Measurements from ENCODE around the gene SYTL5.

Gene SYTL5

GRCh38 chrX:38082309-38082708 is 76.0 kb downstream of the SYTL5 start:
- Histone ChIP-seq H3K4me3 (replicated peaks; ENCODE audit: insufficient read depth, low read length) (no peak overlapping the region), H3K27ac (replicated peaks) (no peak overlapping the region), H3K27me3 (ENCODE audit: insufficient read depth, poor library complexity, severe bottlenecking) (peaks cover 2% of the 10 kb centered on the region)
- DNase-seq (ENCODE audit: low read depth in 1 of 2, low spot score in 1 of 2) = no peak
- no peak for TF ChIP-seq CTCF (IDR thresholded peaks at IDR 0.05; ENCODE audit: insufficient read depth, low read length)
- no peak for TF ChIP-seq SPI1 (IDR thresholded peaks at IDR 0.05; ENCODE audit: borderline replicate concordance, low read depth)
- TF ChIP-seq GABPA (IDR thresholded peaks at IDR 0.05; ENCODE audit: low read depth) = no peak
- TF ChIP-seq, protein P1, sequence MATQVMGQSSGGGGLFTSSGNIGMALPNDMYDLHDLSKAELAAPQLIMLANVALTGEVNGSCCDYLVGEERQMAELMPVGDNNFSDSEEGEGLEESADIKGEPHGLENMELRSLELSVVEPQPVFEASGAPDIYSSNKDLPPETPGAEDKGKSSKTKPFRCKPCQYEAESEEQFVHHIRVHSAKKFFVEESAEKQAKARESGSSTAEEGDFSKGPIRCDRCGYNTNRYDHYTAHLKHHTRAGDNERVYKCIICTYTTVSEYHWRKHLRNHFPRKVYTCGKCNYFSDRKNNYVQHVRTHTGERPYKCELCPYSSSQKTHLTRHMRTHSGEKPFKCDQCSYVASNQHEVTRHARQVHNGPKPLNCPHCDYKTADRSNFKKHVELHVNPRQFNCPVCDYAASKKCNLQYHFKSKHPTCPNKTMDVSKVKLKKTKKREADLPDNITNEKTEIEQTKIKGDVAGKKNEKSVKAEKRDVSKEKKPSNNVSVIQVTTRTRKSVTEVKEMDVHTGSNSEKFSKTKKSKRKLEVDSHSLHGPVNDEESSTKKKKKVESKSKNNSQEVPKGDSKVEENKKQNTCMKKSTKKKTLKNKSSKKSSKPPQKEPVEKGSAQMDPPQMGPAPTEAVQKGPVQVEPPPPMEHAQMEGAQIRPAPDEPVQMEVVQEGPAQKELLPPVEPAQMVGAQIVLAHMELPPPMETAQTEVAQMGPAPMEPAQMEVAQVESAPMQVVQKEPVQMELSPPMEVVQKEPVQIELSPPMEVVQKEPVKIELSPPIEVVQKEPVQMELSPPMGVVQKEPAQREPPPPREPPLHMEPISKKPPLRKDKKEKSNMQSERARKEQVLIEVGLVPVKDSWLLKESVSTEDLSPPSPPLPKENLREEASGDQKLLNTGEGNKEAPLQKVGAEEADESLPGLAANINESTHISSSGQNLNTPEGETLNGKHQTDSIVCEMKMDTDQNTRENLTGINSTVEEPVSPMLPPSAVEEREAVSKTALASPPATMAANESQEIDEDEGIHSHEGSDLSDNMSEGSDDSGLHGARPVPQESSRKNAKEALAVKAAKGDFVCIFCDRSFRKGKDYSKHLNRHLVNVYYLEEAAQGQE (IDR thresholded peaks at IDR 0.05; ENCODE audit: insufficient replicate concordance, low read depth) = no peak
- no peak for TF ChIP-seq POLR2AphosphoS5 (IDR thresholded peaks at IDR 0.05; ENCODE audit: low read depth)

DNA sequence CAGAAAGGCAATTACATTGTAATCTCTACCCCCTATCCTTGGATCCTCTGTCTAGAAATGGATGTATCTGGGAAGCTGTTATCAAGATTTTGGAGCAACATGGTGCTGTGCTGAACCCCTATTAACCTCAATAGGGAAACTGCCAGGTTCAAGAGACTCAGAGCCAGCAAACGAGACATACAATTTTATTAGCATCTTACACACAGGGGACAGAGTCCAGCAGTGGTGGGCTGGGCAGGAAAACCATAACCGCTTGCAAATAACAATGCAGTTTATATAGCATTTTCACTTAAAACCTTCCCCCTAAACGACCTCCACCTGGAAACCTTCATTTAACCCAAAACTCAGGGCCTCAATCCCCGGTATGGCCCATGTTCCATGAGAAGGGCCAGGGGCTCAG is 79.5 kb downstream of the SYTL5 start:
- H3K4me3 ChIP-seq (replicated peaks; ENCODE audit: insufficient read depth, low read length) = no peak overlapping the region
- TF ChIP-seq GABPA (IDR thresholded peaks at IDR 0.05; ENCODE audit: low read depth) = no peak
- TF ChIP-seq POLR2AphosphoS5 (IDR thresholded peaks at IDR 0.05; ENCODE audit: low read depth) = no peak
- TF ChIP-seq, protein P1 (IDR thresholded peaks at IDR 0.05; ENCODE audit: insufficient replicate concordance, low read depth) = no peak
- TF ChIP-seq SPI1 (IDR thresholded peaks at IDR 0.05; ENCODE audit: borderline replicate concordance, low read depth) = no peak
- TF ChIP-seq CTCF (IDR thresholded peaks at IDR 0.05; ENCODE audit: insufficient read depth, low read length) = no peak
- H3K27me3 ChIP-seq (ENCODE audit: insufficient read depth, poor library complexity, severe bottlenecking) = no peaks in the 10 kb centered on the region
- H3K27ac ChIP-seq (replicated peaks) = no peak overlapping the region
- no peak for DNase-seq (ENCODE audit: low read depth in 1 of 2, low spot score in 1 of 2)

DNA sequence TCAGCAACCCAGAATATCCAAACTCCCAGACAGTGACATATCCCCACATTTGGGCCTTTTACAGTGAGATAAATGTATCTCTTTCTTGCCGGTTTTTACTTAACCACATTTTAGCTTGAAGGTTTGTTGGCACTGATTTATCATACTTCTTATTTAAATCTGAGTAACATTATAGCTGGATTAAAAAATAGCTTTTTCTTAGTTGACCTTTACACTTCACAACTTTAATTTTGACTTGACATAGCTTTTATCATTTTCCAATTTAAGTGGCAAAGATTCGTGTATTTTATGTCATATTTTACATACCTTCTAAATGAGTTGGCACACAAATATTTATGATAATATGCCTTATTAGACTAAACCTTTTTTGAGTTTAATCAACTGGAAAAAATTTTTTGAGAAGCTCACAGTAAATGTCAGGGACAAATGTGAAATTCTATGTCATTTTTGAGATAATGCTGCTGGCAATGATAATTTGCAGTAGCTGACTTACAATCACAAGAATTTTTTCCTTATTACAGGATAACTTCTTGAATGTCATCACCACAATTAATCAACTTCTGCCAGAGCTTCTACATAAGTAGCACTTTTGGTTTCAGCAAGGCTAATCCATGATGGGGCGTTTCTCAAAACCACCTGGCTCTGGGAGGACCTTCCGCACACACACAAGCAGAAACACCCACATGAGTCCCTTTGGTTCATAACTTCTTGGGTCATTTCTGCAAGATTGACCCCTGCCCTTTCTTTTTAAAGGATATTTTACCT is 80.3 kb downstream of the SYTL5 start:
- Histone ChIP-seq H3K27me3 (ENCODE audit: insufficient read depth, poor library complexity, severe bottlenecking) (no peaks in the 10 kb centered on the region), H3K27ac (replicated peaks) (no peak overlapping the region), H3K4me3 (replicated peaks; ENCODE audit: insufficient read depth, low read length) (no peak overlapping the region)
- DNase-seq (ENCODE audit: low read depth in 1 of 2, low spot score in 1 of 2) = no peak
- TF ChIP-seq CTCF (IDR thresholded peaks at IDR 0.05; ENCODE audit: insufficient read depth, low read length) (no peak), GABPA (IDR thresholded peaks at IDR 0.05; ENCODE audit: low read depth) (no peak), SPI1 (IDR thresholded peaks at IDR 0.05; ENCODE audit: borderline replicate concordance, low read depth) (no peak), POLR2AphosphoS5 (IDR thresholded peaks at IDR 0.05; ENCODE audit: low read depth) (no peak)
- TF ChIP-seq, protein P1 (IDR thresholded peaks at IDR 0.05; ENCODE audit: insufficient replicate concordance, low read depth) = no peak

Data from HL-60 (cell line).